Nephron progenitor cell (in vitro differentiated cells): Measurements from ENCODE around the gene SS18L1.

Experiments used
- DNase-seq: peaks from one replicate; pipeline ENCODE4 v3.0.0; 2021
- H3K27ac Mint-ChIP-seq: 2 replicates; pipeline ENCODE4 v1.8.0; 2021; ENCODE audit warnings: mild to moderate bottlenecking, moderate library complexity, mixed read lengths
- H3K27me3 Mint-ChIP-seq: 2 replicates; pipeline ENCODE4 v1.8.0; 2021; ENCODE audit warnings: mild to moderate bottlenecking, low read depth, mixed read lengths; ENCODE audit not compliant: poor library complexity
- H3K36me3 Mint-ChIP-seq: 2 replicates; pipeline ENCODE4 v1.8.0; 2021; ENCODE audit warnings: low read depth, mixed read lengths
- H3K4me1 Mint-ChIP-seq: 2 replicates; pipeline ENCODE4 v1.8.0; 2021; ENCODE audit warnings: mixed read lengths
- H3K4me3 Mint-ChIP-seq: 2 replicates; pipeline ENCODE4 v1.8.0; 2021; ENCODE audit warnings: mild to moderate bottlenecking, moderate library complexity, mixed read lengths
- H3K9me3 Mint-ChIP-seq: 2 replicates; pipeline ENCODE4 v1.8.0; 2021; ENCODE audit warnings: mild to moderate bottlenecking, moderate library complexity, mixed read lengths
- TF ChIP-seq, protein P1 (sequence below): fragments of 200-600 bp; sonication (generic); IDR thresholded peaks from 2 replicates; pipeline ENCODE4 v1.5.0; 2021; ENCODE audit warnings: antibody characterized with exemption

SS18L1 gene

DNA sequence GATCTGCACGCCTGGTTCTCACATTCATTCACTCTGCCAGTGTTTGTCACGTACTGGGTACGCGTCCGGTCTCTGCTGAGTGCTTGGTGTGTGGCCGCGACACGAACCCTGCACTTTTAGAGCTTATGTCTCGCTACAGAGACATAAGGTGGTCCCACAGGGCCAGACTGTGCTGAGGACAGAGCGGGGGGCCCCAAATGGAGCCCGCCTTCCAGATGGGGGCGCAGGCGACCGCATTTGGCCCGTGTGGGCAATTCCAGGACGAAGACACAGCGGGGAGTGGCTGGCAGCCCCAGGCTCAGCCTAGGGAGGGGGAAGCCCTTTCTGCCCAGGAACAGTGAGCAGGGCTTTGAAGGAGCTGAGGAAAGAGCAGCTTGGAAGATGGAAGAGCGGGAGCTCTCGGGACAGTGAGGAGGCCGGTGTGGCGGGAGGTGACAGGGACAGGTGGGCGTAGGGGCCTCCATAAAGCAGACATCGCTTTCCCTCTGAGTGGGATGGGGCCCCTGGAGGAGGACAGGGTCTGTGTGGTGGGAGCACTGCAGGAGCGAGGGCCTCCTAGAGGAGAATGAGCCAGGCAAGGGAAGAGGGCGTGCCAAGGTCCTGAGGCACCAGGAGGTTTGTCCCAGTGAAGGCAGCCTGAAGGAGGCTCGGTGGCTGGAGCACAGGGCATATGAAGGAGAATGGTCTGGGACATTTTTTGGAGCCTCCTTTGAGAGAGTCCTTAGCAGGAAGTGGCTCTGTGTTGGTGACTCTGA is 31.5 kb downstream of the SS18L1 start:
- H3K36me3 Mint-ChIP-seq, result peaks cover 26% of the 10 kb centered on the region
- TF ChIP-seq, protein P1, sequence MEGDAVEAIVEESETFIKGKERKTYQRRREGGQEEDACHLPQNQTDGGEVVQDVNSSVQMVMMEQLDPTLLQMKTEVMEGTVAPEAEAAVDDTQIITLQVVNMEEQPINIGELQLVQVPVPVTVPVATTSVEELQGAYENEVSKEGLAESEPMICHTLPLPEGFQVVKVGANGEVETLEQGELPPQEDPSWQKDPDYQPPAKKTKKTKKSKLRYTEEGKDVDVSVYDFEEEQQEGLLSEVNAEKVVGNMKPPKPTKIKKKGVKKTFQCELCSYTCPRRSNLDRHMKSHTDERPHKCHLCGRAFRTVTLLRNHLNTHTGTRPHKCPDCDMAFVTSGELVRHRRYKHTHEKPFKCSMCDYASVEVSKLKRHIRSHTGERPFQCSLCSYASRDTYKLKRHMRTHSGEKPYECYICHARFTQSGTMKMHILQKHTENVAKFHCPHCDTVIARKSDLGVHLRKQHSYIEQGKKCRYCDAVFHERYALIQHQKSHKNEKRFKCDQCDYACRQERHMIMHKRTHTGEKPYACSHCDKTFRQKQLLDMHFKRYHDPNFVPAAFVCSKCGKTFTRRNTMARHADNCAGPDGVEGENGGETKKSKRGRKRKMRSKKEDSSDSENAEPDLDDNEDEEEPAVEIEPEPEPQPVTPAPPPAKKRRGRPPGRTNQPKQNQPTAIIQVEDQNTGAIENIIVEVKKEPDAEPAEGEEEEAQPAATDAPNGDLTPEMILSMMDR, result no peak
- H3K27ac Mint-ChIP-seq, result peak overlapping the region; percentile 67
- no peaks in the 10 kb centered on the region for H3K9me3 Mint-ChIP-seq
- H3K4me3 Mint-ChIP-seq, result no peak overlapping the region
- no peaks in the 10 kb centered on the region for H3K4me1 Mint-ChIP-seq
- no peak for DNase-seq
- peaks cover 9% of the 10 kb centered on the region for H3K27me3 Mint-ChIP-seq

DNA sequence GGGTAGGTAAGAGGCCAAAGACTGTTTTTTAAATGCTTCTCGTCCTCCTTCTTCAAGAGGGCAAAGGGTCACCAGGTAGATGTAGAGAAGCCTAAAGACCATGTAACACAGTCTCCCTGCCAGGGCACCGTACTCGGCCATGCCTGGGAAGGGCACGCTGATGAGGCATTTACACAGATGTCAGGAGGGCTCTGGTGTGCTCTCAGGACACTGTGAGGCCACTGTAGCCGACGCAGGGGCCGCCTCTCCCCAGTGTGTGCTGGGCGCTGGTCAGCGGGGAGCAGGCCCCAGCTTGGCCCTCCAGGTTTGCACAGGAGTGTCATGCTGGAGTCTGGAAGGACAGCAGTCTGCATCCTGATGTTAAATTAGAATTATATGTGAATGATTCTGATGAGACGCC is 32.1 kb downstream of the SS18L1 start:
- DNase-seq, result no peak
- Mint-ChIP-seq H3K4me1 (no peaks in the 10 kb centered on the region), H3K4me3 (no peak overlapping the region), H3K9me3 (no peaks in the 10 kb centered on the region), H3K27me3 (peaks cover 9% of the 10 kb centered on the region), H3K27ac (no peak overlapping the region), H3K36me3 (peaks cover 26% of the 10 kb centered on the region)
- TF ChIP-seq, protein P1, result no peak

DNA sequence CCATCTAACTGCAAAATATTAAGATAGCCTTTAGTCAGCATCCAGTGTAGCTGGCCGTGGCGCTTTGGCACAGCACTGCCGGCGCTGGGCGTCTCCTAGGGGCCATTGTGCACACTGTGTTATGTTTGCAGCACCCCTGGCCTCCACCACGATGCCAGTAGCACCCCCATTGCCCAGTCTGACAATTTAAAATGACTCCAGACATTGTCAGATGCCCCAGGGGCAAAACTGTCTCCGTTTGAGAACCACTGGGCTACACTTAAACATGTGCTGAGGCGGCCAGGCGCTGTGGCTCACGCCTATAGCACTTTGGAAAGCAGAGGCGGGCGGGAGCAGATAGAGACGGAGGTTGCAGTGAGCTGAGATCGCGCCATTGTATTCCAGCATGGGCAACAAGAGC is 33.3 kb downstream of the SS18L1 start:
- Mint-ChIP-seq H3K4me1 (peaks cover 4% of the 10 kb centered on the region), H3K27ac (no peak overlapping the region), H3K36me3 (peaks cover 26% of the 10 kb centered on the region), H3K27me3 (peaks cover 9% of the 10 kb centered on the region), H3K4me3 (no peak overlapping the region), H3K9me3 (no peaks in the 10 kb centered on the region)
- TF ChIP-seq, protein P1, result no peak
- no peak for DNase-seq

DNA sequence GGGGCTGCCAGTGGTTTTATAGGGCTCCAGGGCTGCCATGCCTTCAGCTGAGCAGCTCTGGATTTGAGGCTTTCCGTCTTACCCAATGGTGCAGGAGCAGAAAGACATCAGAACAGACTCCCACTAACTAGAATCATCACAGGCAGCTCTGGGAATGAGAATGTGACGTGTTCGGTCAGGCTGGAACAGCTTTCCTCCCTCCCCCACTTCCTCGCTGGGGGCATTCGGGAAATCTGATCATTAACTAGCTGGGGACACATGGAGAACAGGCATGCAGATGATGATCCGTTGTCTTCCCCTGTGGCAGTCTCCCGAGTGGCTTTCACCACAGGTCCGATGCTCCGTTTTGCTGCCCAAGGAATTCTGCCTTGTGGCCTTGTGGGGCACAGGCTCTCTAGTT is 33.7 kb downstream of the SS18L1 start:
- H3K9me3 Mint-ChIP-seq, result no peaks in the 10 kb centered on the region
- no peak overlapping the region for H3K4me3 Mint-ChIP-seq
- TF ChIP-seq, protein P1, result no peak
- H3K4me1 Mint-ChIP-seq, result peaks cover 8% of the 10 kb centered on the region
- no peak for DNase-seq
- H3K36me3 Mint-ChIP-seq, result peaks cover 26% of the 10 kb centered on the region
- H3K27ac Mint-ChIP-seq, result no peak overlapping the region
- peaks cover 10% of the 10 kb centered on the region for H3K27me3 Mint-ChIP-seq

DNA sequence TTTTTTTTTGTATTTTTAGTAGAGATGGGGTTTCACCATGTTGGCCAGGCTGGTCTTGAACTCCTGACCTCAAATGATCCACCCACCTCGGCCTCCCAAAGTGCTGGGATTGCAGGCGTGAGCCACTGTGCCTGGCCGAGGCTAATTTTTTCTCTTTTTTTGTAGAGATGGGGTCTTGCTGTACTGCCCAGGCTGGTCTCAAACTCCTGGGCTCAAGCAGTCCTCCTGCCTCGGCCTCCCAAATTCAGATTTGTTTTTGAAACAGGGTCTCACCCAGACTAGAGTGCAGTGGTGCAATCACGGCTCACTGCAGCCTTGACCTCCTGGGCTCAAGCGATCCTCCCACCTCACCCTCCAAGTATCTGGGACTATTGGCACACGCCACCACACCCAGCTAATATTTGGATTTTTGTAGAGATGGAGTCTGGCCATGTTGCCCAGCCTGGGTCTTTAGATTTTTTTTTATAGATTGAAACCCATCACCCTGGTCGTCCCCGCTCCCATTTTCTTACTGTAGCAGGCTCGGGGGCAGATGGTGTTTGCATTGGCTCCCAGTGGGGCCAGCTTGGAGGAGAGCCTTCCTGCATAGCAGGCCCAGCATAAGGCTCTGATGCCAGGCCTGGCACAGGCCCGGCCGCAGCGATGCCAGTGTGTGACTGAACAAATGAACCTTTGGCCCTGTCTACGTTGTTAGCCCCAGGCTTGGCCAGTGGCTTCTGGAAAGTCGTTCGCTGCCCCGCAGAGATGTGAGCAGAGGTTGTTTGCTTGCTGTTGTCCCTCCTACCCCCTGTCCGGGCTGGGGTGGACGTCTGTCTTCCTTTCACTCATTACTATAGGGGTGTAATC is 35.0 kb downstream of the SS18L1 start:
- H3K27me3 Mint-ChIP-seq, result peaks cover 11% of the 10 kb centered on the region
- H3K4me1 Mint-ChIP-seq, result peaks cover 10% of the 10 kb centered on the region
- TF ChIP-seq, protein P1, result no peak
- DNase-seq, result no peak
- peaks cover 26% of the 10 kb centered on the region for H3K36me3 Mint-ChIP-seq
- H3K4me3 Mint-ChIP-seq, result no peak overlapping the region
- peak overlapping the region; percentile 75 for H3K27ac Mint-ChIP-seq
- H3K9me3 Mint-ChIP-seq, result no peaks in the 10 kb centered on the region
